ENCODE data around the gene AHCYL2. TPM values are rescaled to one million over a fixed set of nuclear protein-coding genes. Genes with fewer than 3 reads are reported as not detected.

The AHCYL2 gene
- polyA plus RNA-seq, 2 donors: 3.8 to 5.5 TPM

DNA sequence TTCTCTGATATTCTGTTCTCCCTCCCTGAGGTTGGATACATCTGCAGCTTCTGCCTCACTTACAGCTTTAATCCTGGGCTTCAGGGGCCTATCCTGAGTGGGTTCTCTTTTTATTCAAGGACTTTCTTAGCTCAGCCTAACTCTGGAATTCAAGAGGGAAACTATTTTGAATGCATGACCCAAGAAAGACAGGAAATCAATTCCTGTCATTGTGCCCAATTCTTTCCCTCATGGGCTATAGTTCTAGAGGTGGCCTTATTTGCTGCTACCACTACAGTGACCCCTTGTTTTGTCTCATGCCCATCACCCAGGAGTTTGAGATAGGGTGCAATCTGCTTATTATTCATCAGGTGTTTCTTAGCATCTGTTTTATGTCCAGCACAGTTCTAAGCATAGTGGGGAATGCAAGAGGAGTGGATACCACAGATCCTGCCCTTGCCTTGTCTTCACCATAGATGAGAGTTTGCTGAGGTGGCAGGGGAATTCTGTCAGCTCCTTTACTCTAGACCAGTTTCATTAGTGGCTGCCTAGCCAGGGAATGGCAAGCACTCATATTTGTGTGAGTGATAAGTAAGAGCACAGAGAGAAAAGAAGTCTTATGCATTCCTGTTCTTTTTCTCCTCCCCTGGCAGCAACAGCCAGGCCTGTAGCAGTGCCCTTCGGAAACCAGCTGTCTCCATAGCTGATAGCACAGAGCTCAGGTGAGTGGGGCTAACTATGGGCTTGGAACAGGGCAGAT, 228.8 kb downstream of the AHCYL2 start:
- no peak overlapping the region for H3K27ac ChIP-seq (ENCODE audit: low read depth in 2 of 2, low read length in 1 of 2)
- H3K4me3 ChIP-seq (ENCODE audit: low read depth in 1 of 2, low read length in 2 of 2): no peak overlapping the region
- H3K36me3 ChIP-seq (ENCODE audit: control insufficient read depth in 2 of 2, insufficient read depth in 2 of 2, low read length in 1 of 2): peaks cover 0 to 3% of the 10 kb centered on the region in 2 donors
- WGBS, 2 donors: 55 to 90% methylated on average over 1 of the region's 1 CpG
- no peaks in the 10 kb centered on the region for H3K27me3 ChIP-seq (ENCODE audit: control insufficient read depth in 1 of 2, insufficient read depth in 2 of 2, low read length in 2 of 2)
- no peaks in the 10 kb centered on the region for H3K4me1 ChIP-seq (ENCODE audit: control insufficient read depth in 2 of 2, insufficient read depth in 2 of 2, low read length in 1 of 2)
- H3K9me3 ChIP-seq (ENCODE audit: control insufficient read depth in 2 of 2, insufficient read depth in 1 of 2, low read depth in 1 of 2, low read length in 1 of 2): no peaks in the 10 kb centered on the region

DNA sequence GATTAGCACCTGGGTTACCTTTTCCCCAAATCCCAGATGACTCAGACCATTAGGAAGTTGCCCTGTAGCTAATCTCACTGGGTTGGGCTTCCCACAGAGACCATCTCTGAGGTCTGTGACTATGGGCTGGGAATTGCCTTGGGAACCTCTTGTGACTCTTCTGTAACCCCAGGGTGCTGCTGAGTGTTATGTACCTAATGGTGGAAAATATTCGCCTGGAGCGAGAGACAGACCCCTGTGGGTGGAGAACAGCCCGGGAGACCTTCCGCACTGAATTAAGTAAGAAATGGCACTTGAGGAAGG, 229.4 kb downstream of the AHCYL2 start:
- H3K36me3 ChIP-seq (ENCODE audit: control insufficient read depth in 2 of 2, insufficient read depth in 2 of 2, low read length in 1 of 2): peaks cover 0 to 3% of the 10 kb centered on the region in 2 donors
- no peak overlapping the region for H3K27ac ChIP-seq (ENCODE audit: low read depth in 2 of 2, low read length in 1 of 2)
- no peak overlapping the region for H3K4me3 ChIP-seq (ENCODE audit: low read depth in 1 of 2, low read length in 2 of 2)
- H3K9me3 ChIP-seq (ENCODE audit: control insufficient read depth in 2 of 2, insufficient read depth in 1 of 2, low read depth in 1 of 2, low read length in 1 of 2): no peaks in the 10 kb centered on the region
- H3K27me3 ChIP-seq (ENCODE audit: control insufficient read depth in 1 of 2, insufficient read depth in 2 of 2, low read length in 2 of 2): no peaks in the 10 kb centered on the region
- no peaks in the 10 kb centered on the region for H3K4me1 ChIP-seq (ENCODE audit: control insufficient read depth in 2 of 2, insufficient read depth in 2 of 2, low read length in 1 of 2)
- WGBS, 2 donors: 88 to 92% methylated on average over 4 of the region's 4 CpGs

DNA sequence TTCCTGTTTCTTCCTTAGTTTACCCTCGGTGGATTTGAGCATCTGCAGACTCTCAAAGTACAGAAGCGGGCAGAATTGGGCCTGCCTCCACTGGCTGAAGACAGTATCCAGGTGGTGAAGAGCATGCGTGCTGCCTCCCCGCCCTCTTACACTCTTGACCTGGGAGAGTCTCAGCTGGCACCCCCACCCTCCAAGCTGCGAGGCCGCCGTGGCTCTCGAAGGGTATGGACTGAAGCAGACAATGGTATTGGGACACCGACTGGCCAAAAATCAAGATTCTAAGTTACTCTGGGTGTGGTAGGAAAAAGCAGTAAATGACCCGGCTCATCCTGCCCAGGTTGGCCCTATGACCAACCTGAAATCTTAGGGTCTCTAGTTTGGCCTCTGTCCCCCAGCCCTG, 231.6 kb downstream of the AHCYL2 start:
- H3K9me3 ChIP-seq (ENCODE audit: control insufficient read depth in 2 of 2, insufficient read depth in 1 of 2, low read depth in 1 of 2, low read length in 1 of 2): no peaks in the 10 kb centered on the region
- H3K36me3 ChIP-seq (ENCODE audit: control insufficient read depth in 2 of 2, insufficient read depth in 2 of 2, low read length in 1 of 2): peaks cover 0 to 3% of the 10 kb centered on the region in 2 donors
- H3K27ac ChIP-seq (ENCODE audit: low read depth in 2 of 2, low read length in 1 of 2): no peak overlapping the region
- no peaks in the 10 kb centered on the region for H3K4me1 ChIP-seq (ENCODE audit: control insufficient read depth in 2 of 2, insufficient read depth in 2 of 2, low read length in 1 of 2)
- no peaks in the 10 kb centered on the region for H3K27me3 ChIP-seq (ENCODE audit: control insufficient read depth in 1 of 2, insufficient read depth in 2 of 2, low read length in 2 of 2)
- H3K4me3 ChIP-seq (ENCODE audit: low read depth in 1 of 2, low read length in 2 of 2): no peak overlapping the region
- WGBS, 2 donors: 93 to 94% methylated on average over 10 of the region's 10 CpGs

DNA sequence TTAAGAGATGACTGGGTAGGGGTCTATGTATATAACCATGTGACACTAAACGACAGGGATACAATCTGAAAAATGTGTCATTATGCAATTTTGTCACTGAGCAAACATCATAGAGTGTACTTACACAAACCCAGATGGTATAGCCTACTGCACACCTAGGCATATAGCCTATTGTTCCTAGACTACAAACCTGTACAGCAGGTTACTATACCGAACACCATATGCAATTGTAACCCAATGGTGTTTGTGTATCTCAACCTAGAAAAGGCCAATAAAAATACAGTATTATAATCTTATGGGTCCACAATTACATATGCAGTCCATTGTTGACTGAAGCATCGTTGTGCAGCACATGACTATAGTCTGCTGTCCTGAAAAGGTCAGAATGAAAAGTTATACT, 232.3 kb downstream of the AHCYL2 start:
- H3K4me3 ChIP-seq (ENCODE audit: low read depth in 1 of 2, low read length in 2 of 2): no peak overlapping the region
- no peaks in the 10 kb centered on the region for H3K9me3 ChIP-seq (ENCODE audit: control insufficient read depth in 2 of 2, insufficient read depth in 1 of 2, low read depth in 1 of 2, low read length in 1 of 2)
- H3K27ac ChIP-seq (ENCODE audit: low read depth in 2 of 2, low read length in 1 of 2): no peak overlapping the region
- 80 to 81% methylated on average over 3 of the region's 3 CpGs for WGBS, 2 donors
- H3K27me3 ChIP-seq (ENCODE audit: control insufficient read depth in 1 of 2, insufficient read depth in 2 of 2, low read length in 2 of 2): no peaks in the 10 kb centered on the region
- no peaks in the 10 kb centered on the region for H3K4me1 ChIP-seq (ENCODE audit: control insufficient read depth in 2 of 2, insufficient read depth in 2 of 2, low read length in 1 of 2)
- peaks cover 0 to 3% of the 10 kb centered on the region in 2 donors for H3K36me3 ChIP-seq (ENCODE audit: control insufficient read depth in 2 of 2, insufficient read depth in 2 of 2, low read length in 1 of 2)

DNA sequence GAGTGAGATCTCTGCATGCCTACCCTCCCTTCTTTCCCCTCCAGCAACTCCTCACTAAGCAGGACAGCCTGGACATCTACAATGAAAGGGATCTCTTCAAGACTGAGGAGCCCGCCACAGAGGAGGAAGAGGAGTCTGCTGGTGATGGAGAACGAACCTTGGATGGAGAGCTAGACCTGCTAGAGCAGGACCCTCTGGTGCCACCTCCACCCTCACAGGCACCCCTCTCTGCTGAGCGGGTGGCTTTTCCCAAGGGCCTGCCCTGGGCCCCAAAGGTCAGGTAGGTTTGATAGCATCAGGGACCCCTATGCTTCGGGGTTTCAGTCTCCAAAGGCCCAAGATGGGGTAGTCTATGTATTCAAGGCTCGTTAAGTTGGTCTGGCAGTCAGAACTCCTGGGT, 233.3 kb downstream of the AHCYL2 start:
- WGBS, 2 donors: 93% methylated on average over 4 to 5 of the region's 5 CpGs
- H3K9me3 ChIP-seq (ENCODE audit: control insufficient read depth in 2 of 2, insufficient read depth in 1 of 2, low read depth in 1 of 2, low read length in 1 of 2): no peaks in the 10 kb centered on the region
- H3K36me3 ChIP-seq (ENCODE audit: control insufficient read depth in 2 of 2, insufficient read depth in 2 of 2, low read length in 1 of 2): peaks cover 0 to 3% of the 10 kb centered on the region in 2 donors

DNA sequence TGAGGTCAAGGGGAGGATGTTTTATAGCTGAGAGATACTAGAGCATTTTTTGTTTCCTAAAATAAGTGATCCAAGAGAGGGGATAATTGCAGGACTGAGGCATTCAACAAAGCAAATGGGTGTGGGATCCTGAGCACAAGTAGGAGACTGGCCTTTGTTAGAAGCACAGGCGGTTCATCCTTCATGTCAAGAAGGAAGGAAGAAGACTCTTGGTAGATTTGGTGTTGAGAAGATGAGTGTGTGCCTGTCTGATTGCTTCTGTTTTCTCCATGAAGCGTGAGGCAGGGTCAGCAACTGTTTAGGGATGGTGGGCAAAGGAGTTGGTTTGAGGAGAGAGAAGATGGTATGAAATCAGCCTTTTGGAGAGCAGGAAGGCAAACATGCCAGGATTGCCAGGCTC, 237.0 kb downstream of the AHCYL2 start:
- Histone ChIP-seq H3K27me3 (ENCODE audit: control insufficient read depth in 1 of 2, insufficient read depth in 2 of 2, low read length in 2 of 2) (no peaks in the 10 kb centered on the region), H3K4me3 (ENCODE audit: low read depth in 1 of 2, low read length in 2 of 2) (no peak overlapping the region), H3K4me1 (ENCODE audit: control insufficient read depth in 2 of 2, insufficient read depth in 2 of 2, low read length in 1 of 2) (no peaks in the 10 kb centered on the region), H3K36me3 (ENCODE audit: control insufficient read depth in 2 of 2, insufficient read depth in 2 of 2, low read length in 1 of 2) (no peaks in the 10 kb centered on the region), H3K9me3 (ENCODE audit: control insufficient read depth in 2 of 2, insufficient read depth in 1 of 2, low read depth in 1 of 2, low read length in 1 of 2) (no peaks in the 10 kb centered on the region), H3K27ac (ENCODE audit: low read depth in 2 of 2, low read length in 1 of 2) (no peak overlapping the region)
- 97% methylated on average over 2 of the region's 2 CpGs for WGBS, 2 donors

More for the DNA sequence above, 233.3 kb downstream of the AHCYL2 start:
- Histone ChIP-seq H3K27ac (ENCODE audit: low read depth in 2 of 2, low read length in 1 of 2) (no peak overlapping the region), H3K27me3 (ENCODE audit: control insufficient read depth in 1 of 2, insufficient read depth in 2 of 2, low read length in 2 of 2) (no peaks in the 10 kb centered on the region), H3K4me1 (ENCODE audit: control insufficient read depth in 2 of 2, insufficient read depth in 2 of 2, low read length in 1 of 2) (no peaks in the 10 kb centered on the region), H3K4me3 (ENCODE audit: low read depth in 1 of 2, low read length in 2 of 2) (no peak overlapping the region)

DNA sequence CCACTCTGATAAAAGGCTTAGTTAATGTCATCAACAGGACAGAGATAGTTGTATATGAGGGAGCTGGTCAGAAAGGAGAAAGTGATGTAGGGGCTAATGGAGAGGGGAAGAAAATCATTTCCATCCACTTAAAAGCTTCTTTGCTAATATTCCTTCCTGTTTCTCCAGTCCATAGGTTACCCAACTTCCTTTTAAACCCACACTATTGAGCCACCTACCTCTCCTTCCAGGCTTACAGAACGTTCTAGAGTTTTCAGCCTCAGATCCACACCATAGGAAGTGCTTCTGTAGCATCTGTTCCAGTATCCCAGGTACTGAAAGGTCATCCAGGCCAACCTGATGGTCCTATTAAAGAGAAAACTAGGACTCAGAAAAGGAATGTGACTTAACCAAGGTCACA, 237.6 kb downstream of the AHCYL2 start:
- Histone ChIP-seq H3K9me3 (ENCODE audit: control insufficient read depth in 2 of 2, insufficient read depth in 1 of 2, low read depth in 1 of 2, low read length in 1 of 2) (no peaks in the 10 kb centered on the region), H3K4me1 (ENCODE audit: control insufficient read depth in 2 of 2, insufficient read depth in 2 of 2, low read length in 1 of 2) (no peaks in the 10 kb centered on the region), H3K27me3 (ENCODE audit: control insufficient read depth in 1 of 2, insufficient read depth in 2 of 2, low read length in 2 of 2) (no peaks in the 10 kb centered on the region), H3K27ac (ENCODE audit: low read depth in 2 of 2, low read length in 1 of 2) (no peak overlapping the region), H3K4me3 (ENCODE audit: low read depth in 1 of 2, low read length in 2 of 2) (no peak overlapping the region), H3K36me3 (ENCODE audit: control insufficient read depth in 2 of 2, insufficient read depth in 2 of 2, low read length in 1 of 2) (no peaks in the 10 kb centered on the region)
- WGBS, 2 donors: 82 to 85% methylated on average over 1 of the region's 1 CpG

DNA sequence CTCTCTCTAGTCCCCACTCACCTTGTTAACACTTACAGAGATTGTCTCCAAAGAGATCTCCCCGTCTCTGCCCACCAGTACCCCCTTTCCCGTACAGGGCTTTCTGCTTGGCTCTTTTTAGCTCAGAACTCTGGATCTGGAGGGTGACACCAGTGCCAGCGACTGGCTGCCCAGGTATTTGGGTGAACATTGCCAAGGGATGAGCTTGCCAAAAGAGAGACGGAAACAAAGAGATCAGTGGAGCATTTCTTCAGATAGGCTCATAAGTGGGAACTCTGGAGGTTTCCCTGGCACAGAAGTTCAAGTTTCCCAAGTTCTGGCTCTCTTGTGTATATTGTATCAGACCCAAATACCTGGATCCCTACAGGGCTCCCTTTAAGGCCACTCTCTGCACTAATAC, 239.4 kb downstream of the AHCYL2 start:
- no peak overlapping the region for H3K27ac ChIP-seq (ENCODE audit: low read depth in 2 of 2, low read length in 1 of 2)
- WGBS, 2 donors: 60 to 74% methylated on average over 4 of the region's 4 CpGs
- no peaks in the 10 kb centered on the region for H3K27me3 ChIP-seq (ENCODE audit: control insufficient read depth in 1 of 2, insufficient read depth in 2 of 2, low read length in 2 of 2)
- H3K36me3 ChIP-seq (ENCODE audit: control insufficient read depth in 2 of 2, insufficient read depth in 2 of 2, low read length in 1 of 2): no peaks in the 10 kb centered on the region
- H3K4me1 ChIP-seq (ENCODE audit: control insufficient read depth in 2 of 2, insufficient read depth in 2 of 2, low read length in 1 of 2): no peaks in the 10 kb centered on the region
- no peaks in the 10 kb centered on the region for H3K9me3 ChIP-seq (ENCODE audit: control insufficient read depth in 2 of 2, insufficient read depth in 1 of 2, low read depth in 1 of 2, low read length in 1 of 2)
- H3K4me3 ChIP-seq (ENCODE audit: low read depth in 1 of 2, low read length in 2 of 2): no peak overlapping the region

DNA sequence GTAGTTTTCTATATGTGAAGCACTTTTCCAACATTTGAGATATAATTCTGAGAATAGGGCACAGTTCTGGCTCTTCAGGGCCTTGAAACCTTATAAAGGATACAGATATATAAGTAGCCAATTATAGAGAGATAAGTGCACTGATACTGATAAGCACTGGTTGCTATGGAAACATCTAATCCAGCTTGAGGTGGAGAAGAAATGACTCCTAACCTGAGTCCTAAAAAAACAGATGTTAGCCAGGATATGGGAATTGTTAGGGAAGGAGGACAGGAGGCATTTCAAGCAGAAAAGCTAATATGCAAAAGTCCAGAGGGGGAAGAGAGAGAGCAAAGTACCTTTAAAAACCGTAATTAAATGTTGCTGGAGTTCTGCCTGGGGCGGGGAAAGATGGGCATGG, 240.2 kb downstream of the AHCYL2 start:
- H3K4me1 ChIP-seq (ENCODE audit: control insufficient read depth in 2 of 2, insufficient read depth in 2 of 2, low read length in 1 of 2): no peaks in the 10 kb centered on the region
- no peaks in the 10 kb centered on the region for H3K36me3 ChIP-seq (ENCODE audit: control insufficient read depth in 2 of 2, insufficient read depth in 2 of 2, low read length in 1 of 2)
- no peaks in the 10 kb centered on the region for H3K9me3 ChIP-seq (ENCODE audit: control insufficient read depth in 2 of 2, insufficient read depth in 1 of 2, low read depth in 1 of 2, low read length in 1 of 2)
- H3K4me3 ChIP-seq (ENCODE audit: low read depth in 1 of 2, low read length in 2 of 2): no peak overlapping the region
- H3K27ac ChIP-seq (ENCODE audit: low read depth in 2 of 2, low read length in 1 of 2): no peak overlapping the region
- H3K27me3 ChIP-seq (ENCODE audit: control insufficient read depth in 1 of 2, insufficient read depth in 2 of 2, low read length in 2 of 2): no peaks in the 10 kb centered on the region
- WGBS, 2 donors: 76 to 77% methylated on average over 2 of the region's 2 CpGs

DNA sequence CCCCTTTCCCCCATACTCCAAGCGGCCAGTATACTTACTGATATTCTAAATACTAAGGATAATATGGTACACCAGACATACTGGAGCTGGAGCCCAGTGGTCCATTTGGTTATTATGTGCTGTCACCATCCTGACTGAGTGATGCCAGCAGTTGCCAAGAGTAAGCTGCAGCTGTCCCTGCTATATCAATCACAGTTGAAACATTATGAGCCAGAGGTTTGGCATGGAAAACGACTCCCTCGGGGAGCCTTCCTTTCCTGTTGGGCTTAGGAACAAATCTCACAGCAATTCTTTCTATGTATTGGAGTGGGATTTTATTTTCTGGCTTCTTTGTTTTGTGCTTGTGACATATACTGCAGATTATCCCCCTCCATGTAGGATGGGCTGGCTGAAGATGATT, 242.0 kb downstream of the AHCYL2 start:
- 73 to 83% methylated on average over 3 of the region's 3 CpGs for whole genome bisulfite sequencing, 2 donors
- Histone ChIP-seq H3K4me1 (ENCODE audit: control insufficient read depth in 2 of 2, insufficient read depth in 2 of 2, low read length in 1 of 2) (no peaks in the 10 kb centered on the region), H3K36me3 (ENCODE audit: control insufficient read depth in 2 of 2, insufficient read depth in 2 of 2, low read length in 1 of 2) (no peaks in the 10 kb centered on the region), H3K9me3 (ENCODE audit: control insufficient read depth in 2 of 2, insufficient read depth in 1 of 2, low read depth in 1 of 2, low read length in 1 of 2) (no peaks in the 10 kb centered on the region), H3K4me3 (ENCODE audit: low read depth in 1 of 2, low read length in 2 of 2) (no peak overlapping the region), H3K27ac (ENCODE audit: low read depth in 2 of 2, low read length in 1 of 2) (no peak overlapping the region), H3K27me3 (ENCODE audit: control insufficient read depth in 1 of 2, insufficient read depth in 2 of 2, low read length in 2 of 2) (no peaks in the 10 kb centered on the region)

Measured in esophagus (tissue), 2 donors.